SK-N-SH (cell line): ENCODE measurements around the gene C2orf92. TPM values are rescaled to one million over a fixed set of nuclear protein-coding genes. Genes with fewer than 3 reads are reported as not detected.

Experiments used
- CTCF ChIA-PET: fragments of 300-600, 350-600 bp; formaldehyde crosslinking; extraction: SDS; loops from one replicate; lab custom pipeline; 2021; lab: Yijun Ruan, JAX
- POLR2A ChIA-PET: fragments of 350-600 bp; sonication (Branson Sonifier 250); formaldehyde crosslinking; extraction: SDS; loops from one replicate; lab custom pipeline; 2020; ENCODE audit warnings: antibody characterized with exemption, inconsistent platforms; lab: Yijun Ruan, JAX
- DNase-seq: peaks from one replicate; pipeline ENCODE4 v3.0.0; 2012
- H2AFZ ChIP-seq: fragments of 200-600 bp; sonication (generic); 2 replicates; pipeline ENCODE4 v1.8.1; 2016; ENCODE audit warnings: antibody characterized with exemption, mild to moderate bottlenecking, low read depth
- H3F3A ChIP-seq: fragments of 200-600 bp; sonication (generic); replicated peaks from 2 replicates; pipeline ENCODE3; 2016; ENCODE audit warnings: antibody characterized with exemption, mild to moderate bottlenecking; ENCODE audit not compliant: insufficient read depth
- H3K27ac ChIP-seq, 2 experiments: fragments of 200-500 bp in 1 of 2; fragments of 200-600 bp in 1 of 2; sonication (Bioruptor generic) in 1 of 2; sonication (generic), shearing (Covaris generic) in 1 of 2; 2 replicates each; pipeline versions ENCODE4 v1.5.1 to v1.6.1; 2014 to 2016; ENCODE audit warnings: low read depth in 2 of 2, inconsistent platforms in 1 of 2, low read length in 1 of 2, mild to moderate bottlenecking in 1 of 2, mixed read lengths in 1 of 2
- H3K27me3 ChIP-seq: fragments of 200-600 bp; sonication (generic), shearing (Covaris generic); 2 replicates; pipeline ENCODE4 v1.6.1; 2016; ENCODE audit warnings: mixed run types; ENCODE audit not compliant: insufficient read depth
- H3K36me3 ChIP-seq, 2 experiments: fragments of 200-500 bp in 1 of 2; fragments of 200-600 bp in 1 of 2; sonication (Bioruptor generic) in 1 of 2; sonication (generic) in 1 of 2; replicated peaks in 1 of 2; 2 replicates each; pipeline versions ENCODE3 to v1.5.1; 2014 to 2016; ENCODE audit warnings: low read length in 1 of 2, mild to moderate bottlenecking in 1 of 2; ENCODE audit not compliant: insufficient read depth in 2 of 2, control insufficient read depth in 1 of 2
- H3K4me1 ChIP-seq, 2 experiments: fragments of 200-500 bp in 1 of 2; fragments of 200-600 bp in 1 of 2; sonication (Bioruptor generic) in 1 of 2; sonication (generic), shearing (Covaris generic) in 1 of 2; 2 replicates each; pipeline versions ENCODE4 v1.5.1 to v1.6.1; 2014 to 2016; ENCODE audit warnings: low read depth in 1 of 2, low read length in 1 of 2, mixed run types in 1 of 2; ENCODE audit not compliant: insufficient read depth in 2 of 2, control insufficient read depth in 1 of 2
- H3K4me2 ChIP-seq: fragments of 200-600 bp; sonication (generic), shearing (Covaris generic); 2 replicates; pipeline ENCODE4 v1.6.1; 2017; ENCODE audit warnings: mixed run types
- H3K4me3 ChIP-seq, 2 experiments: fragments of 200-500 bp in 1 of 2; fragments of 200-600 bp in 1 of 2; sonication (Bioruptor generic) in 1 of 2; sonication (generic), shearing (Covaris generic) in 1 of 2; 2 replicates each; pipeline versions ENCODE4 v1.5.1 to v1.8.1; 2014 to 2016; ENCODE audit warnings: low read depth in 2 of 2, inconsistent platforms in 1 of 2, low read length in 1 of 2, mild to moderate bottlenecking in 1 of 2, mixed read lengths in 1 of 2, moderate library complexity in 1 of 2
- H3K79me2 ChIP-seq: fragments of 200-600 bp; sonication (generic); 2 replicates; pipeline ENCODE4 v1.8.1; 2017; ENCODE audit warnings: mild to moderate bottlenecking; ENCODE audit not compliant: insufficient read depth
- H3K9ac ChIP-seq: fragments of 200-600 bp; sonication (generic); 2 replicates; pipeline ENCODE4 v1.6.1; 2017; ENCODE audit warnings: mixed run types
- H3K9me2 ChIP-seq: fragments of 200-600 bp; sonication (generic); 2 replicates; pipeline ENCODE4 v1.6.1; 2017; ENCODE audit warnings: mixed run types
- H3K9me3 ChIP-seq: fragments of 200-600 bp; sonication (generic); 2 replicates; pipeline ENCODE4 v1.6.1; 2017; ENCODE audit warnings: mixed run types, mild to moderate bottlenecking, moderate library complexity
- H4K20me1 ChIP-seq: fragments of 200-600 bp; sonication (generic); 2 replicates; pipeline ENCODE4 v1.6.1; 2017; ENCODE audit warnings: mild to moderate bottlenecking, mixed run types; ENCODE audit not compliant: insufficient read depth
- CHD2 ChIP-seq: fragments of 150-350 bp; IDR thresholded peaks from 2 replicates; pipeline ENCODE4 v1.6.1; 2018; ENCODE audit warnings: low read length; ENCODE audit not compliant: partially characterized antibody
- CTCF ChIP-seq: fragments of 200-600 bp; sonication (generic); IDR thresholded peaks from 2 replicates; pipeline ENCODE4 v1.6.1; 2017; ENCODE audit warnings: antibody characterized with exemption, mild to moderate bottlenecking, moderate library complexity
- ELF1 ChIP-seq: IDR thresholded peaks from 2 replicates; pipeline ENCODE4 v1.4.0; 2012
- FOSL2 ChIP-seq: IDR thresholded peaks from 2 replicates; pipeline ENCODE4 v1.4.0; 2012; ENCODE audit warnings: low read depth, mild to moderate bottlenecking, moderate library complexity, borderline replicate concordance
- FOXM1 ChIP-seq: IDR thresholded peaks from 2 replicates; pipeline ENCODE4 v1.4.0; 2012; ENCODE audit warnings: low read depth, mild to moderate bottlenecking
- JUND ChIP-seq: IDR thresholded peaks from 2 replicates; pipeline ENCODE4 v1.4.0; 2012
- MAX ChIP-seq: IDR thresholded peaks from 2 replicates; pipeline ENCODE4 v1.4.0; 2012; ENCODE audit warnings: low read depth
- MXI1 ChIP-seq: IDR thresholded peaks from 2 replicates; pipeline ENCODE4 v1.6.1; 2012; ENCODE audit warnings: mild to moderate bottlenecking, low read depth, low read length, improper control_type of control experiment
- NRF1 ChIP-seq: IDR thresholded peaks from 2 replicates; pipeline ENCODE4 v1.6.1; 2012; ENCODE audit warnings: low read depth, mild to moderate bottlenecking, low read length
- PBX3 ChIP-seq: IDR thresholded peaks from 2 replicates; pipeline ENCODE4; 2012
- POLR2AphosphoS5 ChIP-seq: IDR thresholded peaks from 2 replicates; pipeline ENCODE4 v1.6.1; 2012; ENCODE audit warnings: low read depth, low read length
- RCOR1 ChIP-seq: fragments of 150-350 bp; IDR thresholded peaks from 2 replicates; pipeline ENCODE4 v1.6.1; 2017; ENCODE audit warnings: antibody characterized with exemption, low read length
- REST ChIP-seq: IDR thresholded peaks from 2 replicates; pipeline ENCODE4 v1.6.1; 2012; ENCODE audit warnings: mild to moderate bottlenecking, low read depth, low read length, moderate library complexity
- RFX5 ChIP-seq: IDR thresholded peaks from 2 replicates; pipeline ENCODE4 v1.6.1; 2012; ENCODE audit warnings: mild to moderate bottlenecking, improper control_type of control experiment, low read length
- RXRA ChIP-seq: IDR thresholded peaks from 2 replicates; pipeline ENCODE4 v1.4.0; 2012; ENCODE audit warnings: low read depth, mild to moderate bottlenecking, borderline replicate concordance
- SIN3A ChIP-seq: IDR thresholded peaks from 2 replicates; pipeline ENCODE4 v1.6.1; 2012; ENCODE audit warnings: low read depth, mild to moderate bottlenecking, low read length, moderate library complexity, borderline replicate concordance
- TAF1 ChIP-seq: IDR thresholded peaks from 2 replicates; pipeline ENCODE4 v1.6.1; 2012; ENCODE audit warnings: low read depth, mild to moderate bottlenecking, low read length, moderate library complexity, borderline replicate concordance
- TCF12 ChIP-seq: IDR thresholded peaks from 2 replicates; pipeline ENCODE4 v1.4.0; 2012
- USF1 ChIP-seq: IDR thresholded peaks from 2 replicates; pipeline ENCODE4 v1.4.0; 2012; ENCODE audit warnings: low read depth, borderline replicate concordance
- WGBS: methylation state at CpG from one replicate; pipeline ENCODE4 v1.1.6; 2017; ENCODE audit warnings: low lambda C conversion rate; 5-methylcytosine and 5-hydroxymethylcytosine counted together
- polyA plus RNA-seq, 3 experiments: library from polyadenylated mRNA; depleted of rRNA; stranded (reverse); fragments of >200 nt; gene quantifications; 2 replicates each; pipeline ENCODE4 v1.2.3, GENCODE V29; 2012

The C2orf92 gene
- polyA plus RNA-seq, 1 of the 3 experiments (the other 2 are of a cell fraction) = 3.1 TPM

GRCh38 chr2:97742381-97742847, 72.9 kb downstream of the C2orf92 start:
- H2AFZ ChIP-seq = no peak overlapping the region
- DNase-seq = no peak
- no peak overlapping the region for H3K4me2 ChIP-seq
- H3K27ac ChIP-seq = no peak overlapping the region
- ChIA-PET CTCF (interaction anchor here (1.1 to 3.5 kb wide), 4 partner anchors 11 to 152 kb away, joined by 4 to 37 read pairs (median 13); no protein-coding TSS in a partner anchor), POLR2A (no interaction called here)
- no peak overlapping the region for H3K9ac ChIP-seq
- H3K4me1 ChIP-seq = peaks cover 0 to 2% of the 10 kb centered on the region in 2 experiments; a peak in 1 of 4 replicates
- 83% methylated on average over 4 of the region's 4 CpGs for WGBS
- H4K20me1 ChIP-seq = no peaks in the 10 kb centered on the region
- H3K4me3 ChIP-seq = no peak overlapping the region
- no peaks in the 10 kb centered on the region for H3K36me3 ChIP-seq
- no peaks in the 10 kb centered on the region for H3F3A ChIP-seq
- no peaks in the 10 kb centered on the region for H3K9me2 ChIP-seq
- H3K27me3 ChIP-seq = no peaks in the 10 kb centered on the region
- H3K9me3 ChIP-seq = no peaks in the 10 kb centered on the region
- no peaks in the 10 kb centered on the region for H3K79me2 ChIP-seq
- TF ChIP-seq JUND = no peak
- no peak for TF ChIP-seq POLR2AphosphoS5
- no peak for TF ChIP-seq CTCF
- no peak for TF ChIP-seq FOXM1
- TF ChIP-seq FOSL2 = no peak
- no peak for TF ChIP-seq CHD2
- no peak for TF ChIP-seq SIN3A
- no peak for TF ChIP-seq RXRA
- TF ChIP-seq USF1 = no peak
- no peak for TF ChIP-seq NRF1
- no peak for TF ChIP-seq MXI1
- TF ChIP-seq ELF1 = no peak
- no peak for TF ChIP-seq TAF1

- Histone ChIP-seq H3K36me3 (no peaks in the 10 kb centered on the region), H3K79me2 (no peaks in the 10 kb centered on the region), H3K4me2 (no peak overlapping the region), H3K9me2 (no peaks in the 10 kb centered on the region), H2AFZ (no peak overlapping the region), H3K9ac (no peak overlapping the region), H3K9me3 (no peaks in the 10 kb centered on the region), H3K4me3 (no peak overlapping the region), H3F3A (no peaks in the 10 kb centered on the region), H3K27me3 (no peaks in the 10 kb centered on the region), H4K20me1 (no peaks in the 10 kb centered on the region), H3K4me1 (peaks cover 0 to 4% of the 10 kb centered on the region in 2 experiments; a peak in 1 of 4 replicates), H3K27ac (no peak overlapping the region)
- ChIA-PET POLR2A (no interaction called here), CTCF (interaction anchor here (0.9 to 2.8 kb wide), 5 partner anchors 10 to 525 kb away, joined by 3 to 8 read pairs (median 3); no protein-coding TSS in a partner anchor)
- TF ChIP-seq RXRA = no peak
- TF ChIP-seq SIN3A = no peak
- no peak for TF ChIP-seq REST
- no peak for TF ChIP-seq MAX
- no peak for TF ChIP-seq NRF1
- TF ChIP-seq PBX3 = no peak
- no peak for TF ChIP-seq RFX5
- TF ChIP-seq RCOR1 = no peak
- no peak for TF ChIP-seq TCF12
- DNase-seq = no peak
- WGBS = 86% methylated on average over 6 of the region's 6 CpGs
These were observed 74.4 kb downstream of the C2orf92 start for GRCh38 chr2:97743913-97744312.
